Fibroblast of peridontal ligament (primary cell): Measurements from ENCODE around the gene NOD1.
"Not testable (repeated sequence)": the region's sequence is repeated elsewhere in the genome, so short reads cannot be mapped to it uniquely, and the experiment has no call there.

Experiments used
- DNase-seq: peaks from one replicate; pipeline ENCODE4 v3.0.0-alpha.2; 2010; ENCODE audit errors: extremely low read depth

Gene NOD1

GRCh38 chr7:30503274-30504212 is 25.0 kb upstream of the NOD1 start:
- DNase-seq: peak; percentile 15

GRCh38 chr7:30502470-30503251 is 24.1 kb upstream of the NOD1 start:
- no peak for DNase-seq

GRCh38 chr7:30501264-30501663 is 22.7 kb upstream of the NOD1 start:
- no peak for DNase-seq

- no peak for DNase-seq
Observed at GRCh38 chr7:30493228-30493627, 14.6 kb upstream of the NOD1 start.

- no peak for DNase-seq
Observed at GRCh38 chr7:30491417-30491816, 12.8 kb upstream of the NOD1 start.

- no peak for DNase-seq
Observed at GRCh38 chr7:30487371-30487770, 8.8 kb upstream of the NOD1 start.

- DNase-seq: no peak
Observed at GRCh38 chr7:30485667-30486066, 7.1 kb upstream of the NOD1 start.

GRCh38 chr7:30481416-30481815 is 2.8 kb upstream of the NOD1 start:
- not testable (repeated sequence) for DNase-seq

- DNase-seq: peak; percentile 73
Observed at GRCh38 chr7:30479202-30480120, 877 bp upstream of the NOD1 start.

GRCh38 chr7:30476459-30477145 is 2.0 kb downstream of the NOD1 start:
- DNase-seq: no peak

GRCh38 chr7:30475580-30475979 is 3.0 kb downstream of the NOD1 start:
- DNase-seq: no peak

- peak; percentile 96 for DNase-seq
Observed at GRCh38 chr7:30474893-30475292, 3.7 kb downstream of the NOD1 start.

GRCh38 chr7:30474485-30474884 is 4.1 kb downstream of the NOD1 start:
- no peak for DNase-seq

- DNase-seq: no peak
Observed at GRCh38 chr7:30473903-30474302, 4.7 kb downstream of the NOD1 start.

- peak; percentile 84 for DNase-seq
Observed at GRCh38 chr7:30472784-30473775, 5.5 kb downstream of the NOD1 start.

- no peak for DNase-seq
Observed at GRCh38 chr7:30472081-30472783, 6.4 kb downstream of the NOD1 start.

GRCh38 chr7:30471205-30471604 is 7.4 kb downstream of the NOD1 start:
- DNase-seq: no peak

GRCh38 chr7:30470771-30471170 is 7.8 kb downstream of the NOD1 start:
- peak; percentile 90 for DNase-seq

- DNase-seq: no peak
Observed at GRCh38 chr7:30470163-30470770, 8.3 kb downstream of the NOD1 start.
